Large intestine (tissue), 3 donors: ENCODE measurements around the gene TMPRSS6. TPM values are rescaled to one million over a fixed set of nuclear protein-coding genes. Genes with fewer than 3 reads are reported as not detected.
A peak's percentile ranks its signal among the peaks of the same experiment; 100 is the strongest.

Experiments
- DNase-seq, 2 donors: peaks; one replicate each; pipeline versions ENCODE4 v3.0.0 to v3.0.0-alpha.2; 2013
- H3K27ac ChIP-seq: one replicate; pipeline ENCODE4 v1.5.1; 2013; ENCODE audit warnings: low read length
- H3K27me3 ChIP-seq: 2 replicates; pipeline ENCODE4 v1.6.1; 2013; ENCODE audit warnings: low read length; ENCODE audit not compliant: control insufficient read depth, insufficient read depth
- H3K36me3 ChIP-seq: 2 replicates; pipeline ENCODE4 v1.6.1; 2013; ENCODE audit warnings: low read length; ENCODE audit not compliant: control insufficient read depth, insufficient read depth
- H3K4me1 ChIP-seq: one replicate; pipeline ENCODE4 v1.6.1; 2013; ENCODE audit warnings: low read length; ENCODE audit not compliant: control insufficient read depth, insufficient read depth
- H3K4me3 ChIP-seq: one replicate; pipeline ENCODE4 v1.5.1; 2013; ENCODE audit warnings: low read length
- H3K9me3 ChIP-seq: one replicate; pipeline ENCODE4 v1.6.1; 2013; ENCODE audit warnings: mild to moderate bottlenecking, low read depth, low read length, moderate library complexity; ENCODE audit not compliant: control insufficient read depth
- WGBS: methylation state at CpG from one replicate; pipeline ENCODE4 v1.1.5; 2013; ENCODE audit warnings: low lambda C conversion rate; ENCODE audit not compliant: insufficient coverage; 5-methylcytosine and 5-hydroxymethylcytosine counted together
- polyA plus RNA-seq: library from polyadenylated mRNA; unstranded; fragments of 120-200 nt; gene quantifications from one replicate; pipeline ENCODE4 v1.2.1, GENCODE V29; 2013

The TMPRSS6 gene
- polyA plus RNA-seq, 1 donor: 3.8 TPM

- no peak for DNase-seq
- H3K36me3 ChIP-seq: no peaks in the 10 kb centered on the region
- WGBS: no CpG with 5 or more reads among the region's 17 CpGs
- H3K9me3 ChIP-seq: no peaks in the 10 kb centered on the region
- H3K4me3 ChIP-seq: no peak overlapping the region
- H3K27ac ChIP-seq: no peak overlapping the region
- no peaks in the 10 kb centered on the region for H3K4me1 ChIP-seq
- H3K27me3 ChIP-seq: peaks cover 7% of the 10 kb centered on the region
Observed at GRCh38 chr22:37148742-37149665, 39.5 kb upstream of the TMPRSS6 start.

- no peak overlapping the region for H3K4me3 ChIP-seq
- no peaks in the 10 kb centered on the region for H3K36me3 ChIP-seq
- no CpG with 5 or more reads among the region's 17 CpGs for WGBS
- no peaks in the 10 kb centered on the region for H3K9me3 ChIP-seq
- H3K27me3 ChIP-seq: peaks cover 7% of the 10 kb centered on the region
- no peaks in the 10 kb centered on the region for H3K4me1 ChIP-seq
- no peak overlapping the region for H3K27ac ChIP-seq
- DNase-seq: no peak
Observed at GRCh38 chr22:37148031-37148651, 38.6 kb upstream of the TMPRSS6 start.

- Histone ChIP-seq H3K27me3 (peaks cover 7% of the 10 kb centered on the region), H3K36me3 (no peaks in the 10 kb centered on the region), H3K4me1 (no peaks in the 10 kb centered on the region), H3K4me3 (no peak overlapping the region), H3K27ac (no peak overlapping the region), H3K9me3 (no peaks in the 10 kb centered on the region)
- WGBS: no CpG with 5 or more reads among the region's 12 CpGs
- DNase-seq: no peak
Observed at GRCh38 chr22:37147186-37147990, 37.9 kb upstream of the TMPRSS6 start.

GRCh38 chr22:37146507-37147180 lies 37.1 kb upstream of the TMPRSS6 start:
- Histone ChIP-seq H3K4me3 (no peak overlapping the region), H3K27me3 (peaks cover 7% of the 10 kb centered on the region), H3K27ac (no peak overlapping the region), H3K4me1 (no peaks in the 10 kb centered on the region), H3K36me3 (no peaks in the 10 kb centered on the region), H3K9me3 (no peaks in the 10 kb centered on the region)
- no CpG with 5 or more reads among the region's 16 CpGs for WGBS
- DNase-seq: no peak

GRCh38 chr22:37146051-37146385 lies 36.5 kb upstream of the TMPRSS6 start:
- H3K27ac ChIP-seq: no peak overlapping the region
- peaks cover 7% of the 10 kb centered on the region for H3K27me3 ChIP-seq
- DNase-seq: peak in 1 of 2 donors; percentile 25
- no peak overlapping the region for H3K4me3 ChIP-seq
- WGBS: no CpG with 5 or more reads among the region's 6 CpGs
- no peaks in the 10 kb centered on the region for H3K9me3 ChIP-seq
- no peaks in the 10 kb centered on the region for H3K36me3 ChIP-seq
- H3K4me1 ChIP-seq: no peaks in the 10 kb centered on the region

- no peak overlapping the region for H3K27ac ChIP-seq
- WGBS: no CpG with 5 or more reads among the region's 17 CpGs
- no peak for DNase-seq
Observed at GRCh38 chr22:37145180-37146050, 35.9 kb upstream of the TMPRSS6 start.

GRCh38 chr22:37144180-37144554 lies 34.7 kb upstream of the TMPRSS6 start:
- DNase-seq: no peak
- H3K36me3 ChIP-seq: no peaks in the 10 kb centered on the region
- peaks cover 7% of the 10 kb centered on the region for H3K27me3 ChIP-seq
- no peaks in the 10 kb centered on the region for H3K4me1 ChIP-seq
- no peak overlapping the region for H3K27ac ChIP-seq
- H3K4me3 ChIP-seq: no peak overlapping the region
- WGBS: no CpG with 5 or more reads among the region's 10 CpGs
- no peaks in the 10 kb centered on the region for H3K9me3 ChIP-seq

More at GRCh38 chr22:37145180-37146050, 35.9 kb upstream of the TMPRSS6 start:
- H3K9me3 ChIP-seq: no peaks in the 10 kb centered on the region
- H3K27me3 ChIP-seq: peaks cover 7% of the 10 kb centered on the region
- H3K4me3 ChIP-seq: no peak overlapping the region
- H3K4me1 ChIP-seq: no peaks in the 10 kb centered on the region
- no peaks in the 10 kb centered on the region for H3K36me3 ChIP-seq

GRCh38 chr22:37141971-37142370 lies 32.5 kb upstream of the TMPRSS6 start:
- Histone ChIP-seq H3K36me3 (no peaks in the 10 kb centered on the region), H3K27ac (no peak overlapping the region), H3K27me3 (peaks cover 7% of the 10 kb centered on the region), H3K9me3 (no peaks in the 10 kb centered on the region), H3K4me1 (no peaks in the 10 kb centered on the region), H3K4me3 (no peak overlapping the region)
- WGBS: no CpG with 5 or more reads among the region's 6 CpGs
- DNase-seq: no peak

- no CpG with 5 or more reads among the region's 10 CpGs for WGBS
Observed at GRCh38 chr22:37141476-37141875, 32.0 kb upstream of the TMPRSS6 start.

More at GRCh38 chr22:37141476-37141875, 32.0 kb upstream of the TMPRSS6 start:
- Histone ChIP-seq H3K27me3 (peaks cover 7% of the 10 kb centered on the region), H3K9me3 (no peaks in the 10 kb centered on the region), H3K4me3 (no peak overlapping the region), H3K27ac (no peak overlapping the region), H3K36me3 (no peaks in the 10 kb centered on the region), H3K4me1 (no peaks in the 10 kb centered on the region)
- no peak for DNase-seq
